Loucy (cell line): Measurements from ENCODE around the gene MST1R.

Source experiments
- H2AFZ ChIP-seq: fragments of 200-600 bp; sonication (generic); 2 replicates; pipeline ENCODE4 v1.6.0; 2016; ENCODE audit warnings: antibody characterized with exemption, mild to moderate bottlenecking, low read length, moderate library complexity
- H3F3A ChIP-seq: fragments of 200-600 bp; 2 replicates; pipeline ENCODE4 v1.6.0; 2016; ENCODE audit warnings: antibody characterized with exemption, low read depth, mild to moderate bottlenecking
- H3K27me3 ChIP-seq: fragments of 200-600 bp; sonication (generic); 2 replicates; pipeline ENCODE4 v1.6.1; 2014; ENCODE audit warnings: low read length, mild to moderate bottlenecking; ENCODE audit not compliant: insufficient read depth, poor library complexity, severe bottlenecking
- H3K36me3 ChIP-seq: fragments of 200-600 bp; sonication (generic); 2 replicates; pipeline ENCODE4 v1.6.1; 2016; ENCODE audit warnings: low read length; ENCODE audit not compliant: insufficient read depth
- H3K4me1 ChIP-seq: fragments of 200-600 bp; sonication (generic); 2 replicates; pipeline ENCODE4 v1.5.1; 2014; ENCODE audit warnings: low read length, mild to moderate bottlenecking; ENCODE audit not compliant: insufficient read depth, poor library complexity, severe bottlenecking
- H3K4me2 ChIP-seq: fragments of 200-600 bp; sonication (generic); 2 replicates; pipeline ENCODE4 v1.6.0; 2014; ENCODE audit warnings: antibody characterized with exemption, low read length, low read depth, mild to moderate bottlenecking; ENCODE audit not compliant: poor library complexity, severe bottlenecking
- H3K4me3 ChIP-seq: fragments of 200-600 bp; sonication (generic); 2 replicates; pipeline ENCODE4 v1.5.1; 2014; ENCODE audit warnings: low read length, mild to moderate bottlenecking, mixed read lengths; ENCODE audit not compliant: poor library complexity, severe bottlenecking
- H3K79me2 ChIP-seq: fragments of 200-600 bp; sonication (generic); 2 replicates; pipeline ENCODE4 v1.6.1; 2014; ENCODE audit warnings: low read length; ENCODE audit not compliant: insufficient read depth
- H3K9ac ChIP-seq: fragments of 200-600 bp; sonication (generic); 2 replicates; pipeline ENCODE4 v1.6.0; 2014; ENCODE audit warnings: mild to moderate bottlenecking, low read depth, low read length, moderate library complexity; ENCODE audit not compliant: poor library complexity, severe bottlenecking
- H3K9me2 ChIP-seq: fragments of 200-600 bp; sonication (generic); replicated peaks from 2 replicates; pipeline ENCODE4 v1.6.1; 2016; ENCODE audit warnings: low read depth, low read length, mixed read lengths
- H3K9me3 ChIP-seq: fragments of 200-600 bp; sonication (generic); 2 replicates; pipeline ENCODE4 v1.6.1; 2014; ENCODE audit warnings: mild to moderate bottlenecking, antibody characterized with exemption, low read length, low read depth; ENCODE audit not compliant: insufficient read depth
- H4K20me1 ChIP-seq: fragments of 200-600 bp; sonication (generic); 2 replicates; pipeline ENCODE4 v1.6.0; 2014; ENCODE audit warnings: antibody characterized with exemption, low read length, mild to moderate bottlenecking; ENCODE audit not compliant: insufficient read depth, poor library complexity, severe bottlenecking
- CTCF ChIP-seq: fragments of 200-600 bp; sonication (generic); conservative IDR thresholded peaks from 2 replicates; pipeline ENCODE4 v1.5.1; 2014; ENCODE audit warnings: mild to moderate bottlenecking, antibody characterized with exemption, low read length
- EZH2phosphoT487 ChIP-seq: fragments of 200-600 bp; IDR thresholded peaks from 2 replicates; pipeline ENCODE4 v1.6.1; 2018; ENCODE audit warnings: antibody characterized with exemption, mild to moderate bottlenecking, moderate library complexity, borderline replicate concordance

The MST1R gene

DNA sequence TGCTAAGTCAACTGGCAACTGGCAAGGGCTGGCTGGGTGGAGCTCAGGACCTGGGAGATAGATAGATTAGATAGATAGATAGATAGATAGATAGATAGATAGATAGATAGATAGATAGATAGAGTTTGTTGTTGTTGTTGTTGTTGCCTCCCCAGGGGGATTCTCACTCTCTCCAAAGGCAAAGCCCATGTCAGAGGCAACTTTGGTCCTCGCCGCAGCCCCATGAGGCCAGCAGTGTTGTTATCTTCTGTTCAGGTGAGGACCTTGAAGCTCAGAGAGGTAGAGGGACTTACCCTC is 7.4 kb upstream of the MST1R start:
- Histone ChIP-seq H3K9ac (no peak overlapping the region), H3K9me2 (no peaks in the 10 kb centered on the region), H3K4me3 (no peak overlapping the region), H3F3A (no peaks in the 10 kb centered on the region), H3K79me2 (no peaks in the 10 kb centered on the region), H4K20me1 (no peaks in the 10 kb centered on the region), H3K9me3 (no peaks in the 10 kb centered on the region), H3K4me1 (peaks cover 2% of the 10 kb centered on the region), H2AFZ (no peak overlapping the region), H3K27me3 (no peaks in the 10 kb centered on the region), H3K4me2 (no peak overlapping the region), H3K36me3 (peaks cover 4% of the 10 kb centered on the region; the same call in 1 of the 2 replicates)
- TF ChIP-seq CTCF (no peak), EZH2phosphoT487 (no peak)

DNA sequence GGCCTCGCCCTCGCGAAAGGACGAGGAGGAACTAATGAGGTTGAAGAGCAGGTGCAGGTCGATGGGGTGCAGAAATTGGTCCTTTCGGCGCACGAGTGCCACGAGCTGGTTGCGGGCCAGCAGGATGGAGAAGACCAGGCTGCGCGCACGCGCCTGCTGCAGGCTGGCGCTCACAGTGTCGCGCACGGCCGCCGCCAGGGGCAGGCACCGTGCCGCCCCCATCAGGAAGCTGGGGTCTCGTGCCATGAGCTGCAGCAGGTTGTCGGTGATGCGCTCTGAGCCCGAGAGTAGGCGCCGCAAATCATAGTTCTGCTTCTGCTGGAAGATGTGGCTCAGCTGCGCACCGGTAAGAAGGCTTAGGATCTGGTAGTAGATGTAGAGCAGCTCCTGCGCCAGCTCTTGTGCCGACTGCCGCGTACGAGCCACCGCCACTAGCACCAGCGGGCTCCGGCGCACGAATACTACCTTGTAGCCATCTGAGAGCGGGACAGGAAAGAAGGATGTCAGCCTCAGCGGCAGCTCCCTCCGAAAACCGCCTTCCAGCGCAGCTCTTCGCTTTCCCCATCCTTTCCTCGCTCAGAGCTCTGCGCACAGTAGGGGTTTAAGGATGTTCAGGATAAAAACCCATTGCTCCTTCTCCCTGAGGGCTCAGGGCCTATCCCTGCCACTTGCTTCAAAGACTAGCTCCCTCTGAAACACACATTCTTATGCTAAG is 6.9 kb upstream of the MST1R start:
- no peak overlapping the region for H3K9ac ChIP-seq
- H3K79me2 ChIP-seq: no peaks in the 10 kb centered on the region
- no peak overlapping the region for H3K4me3 ChIP-seq
- H3K4me2 ChIP-seq: no peak overlapping the region
- H3F3A ChIP-seq: no peaks in the 10 kb centered on the region
- H3K9me2 ChIP-seq: no peaks in the 10 kb centered on the region
- peaks cover 4% of the 10 kb centered on the region; the same call in 1 of the 2 replicates for H3K36me3 ChIP-seq
- no peak overlapping the region for H2AFZ ChIP-seq
- no peaks in the 10 kb centered on the region for H3K9me3 ChIP-seq
- peaks cover 6% of the 10 kb centered on the region for H3K4me1 ChIP-seq
- H4K20me1 ChIP-seq: no peaks in the 10 kb centered on the region
- H3K27me3 ChIP-seq: no peaks in the 10 kb centered on the region
- TF ChIP-seq EZH2phosphoT487 (no peak), CTCF (no peak)

DNA sequence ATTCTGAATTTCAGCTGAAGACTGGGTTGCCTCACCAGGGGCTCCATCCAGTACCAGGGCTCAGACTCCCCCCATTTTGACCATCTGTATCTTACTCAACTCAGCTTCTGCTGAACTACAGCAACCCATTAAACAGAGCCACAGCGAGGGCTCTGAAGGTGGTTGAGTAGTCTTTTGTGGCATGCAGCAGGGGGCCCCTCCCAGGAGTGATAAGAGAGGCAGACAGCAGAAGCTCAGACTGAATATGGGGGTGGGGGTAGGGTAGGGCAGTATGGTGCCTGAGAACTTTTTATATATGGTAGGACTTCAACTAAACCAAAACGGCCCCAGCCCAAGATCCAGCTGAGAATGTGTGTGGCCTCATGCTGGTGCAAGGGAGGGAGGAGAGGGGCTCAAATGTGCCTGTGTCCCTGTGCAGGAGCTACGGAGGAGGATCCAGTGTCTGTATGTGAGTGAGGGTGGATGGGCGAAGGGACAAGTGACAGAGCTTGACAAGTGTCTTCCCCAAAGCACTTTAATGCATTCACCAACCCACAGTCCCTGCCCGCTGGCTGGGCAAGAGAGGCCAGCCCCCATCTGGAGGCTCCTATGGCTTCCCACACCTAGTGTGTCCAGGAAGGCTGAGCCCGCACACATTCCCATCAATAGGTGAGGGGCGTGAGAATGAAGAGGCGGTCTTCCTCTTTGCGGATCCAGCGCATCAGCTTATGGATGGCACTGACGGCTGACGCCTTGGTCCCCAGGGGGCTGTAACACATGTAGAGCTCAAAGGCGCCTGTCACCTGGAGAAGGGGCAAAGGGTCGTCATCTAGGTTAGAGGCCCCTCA is 4.9 kb upstream of the MST1R start:
- no peaks in the 10 kb centered on the region for H3K9me2 ChIP-seq
- no peaks in the 10 kb centered on the region for H4K20me1 ChIP-seq
- peaks cover 4% of the 10 kb centered on the region; the same call in 1 of the 2 replicates for H3K36me3 ChIP-seq
- H3K9ac ChIP-seq: no peak overlapping the region
- H3K4me3 ChIP-seq: no peak overlapping the region
- H3K9me3 ChIP-seq: no peaks in the 10 kb centered on the region
- peaks cover 6% of the 10 kb centered on the region for H3K4me1 ChIP-seq
- H3K27me3 ChIP-seq: no peaks in the 10 kb centered on the region
- no peak overlapping the region for H2AFZ ChIP-seq
- H3F3A ChIP-seq: no peaks in the 10 kb centered on the region
- no peak overlapping the region for H3K4me2 ChIP-seq
- no peak for TF ChIP-seq EZH2phosphoT487
- no peak for TF ChIP-seq CTCF
- H3K79me2 ChIP-seq: no peaks in the 10 kb centered on the region
